K562 (cell line): ENCODE measurements around the gene TPPP. TPM values are rescaled to one million over a fixed set of nuclear protein-coding genes. Genes with fewer than 3 reads are reported as not detected.
A peak's percentile ranks its signal among the peaks of the same experiment; 100 is the strongest.

Experiments
- BHLHE40 ChIP-seq: IDR thresholded peaks from 2 replicates; pipeline ENCODE4 v1.6.1; 2011; ENCODE audit warnings: low read length, improper control_type of control experiment
- C11orf30 ChIP-seq: fragments of 450-650 bp; IDR thresholded peaks from 2 replicates; pipeline ENCODE4 v1.6.1; 2016; ENCODE audit warnings: low read depth, mild to moderate bottlenecking
- CBFA2T3 ChIP-seq: fragments of 450-650 bp; IDR thresholded peaks from 2 replicates; pipeline ENCODE4 v1.6.1; 2017
- EHMT2 ChIP-seq: fragments of 450-650 bp; IDR thresholded peaks from 2 replicates; pipeline ENCODE4 v1.6.1; 2018; ENCODE audit warnings: antibody characterized with exemption
- GATAD2B ChIP-seq: fragments of 450-650 bp; IDR thresholded peaks from 2 replicates; pipeline ENCODE4 v1.6.1; 2017; ENCODE audit warnings: mild to moderate bottlenecking, borderline replicate concordance
- HNRNPLL ChIP-seq: fragments of 200-400 bp; formaldehyde crosslinking; IDR thresholded peaks from 2 replicates; pipeline ENCODE4 v1.6.1; 2017; ENCODE audit warnings: low read length, low read depth, mild to moderate bottlenecking; ENCODE audit not compliant: poor library complexity, severe bottlenecking
- HSF4 ChIP-seq: fragments of 250-450 bp; sonication (Bioruptor Pico); IDR thresholded peaks from 2 replicates; pipeline ENCODE4 v2.1.2; 2022; ENCODE audit warnings: mild to moderate bottlenecking, moderate library complexity, borderline replicate concordance
- KLF10 ChIP-seq: fragments of 250-450 bp; sonication (Bioruptor Pico); IDR thresholded peaks from 2 replicates; pipeline ENCODE4 v1.6.1; 2021; ENCODE audit warnings: matching md5 sums
- MIER1 ChIP-seq: fragments of 450-650 bp; IDR thresholded peaks from 2 replicates; pipeline ENCODE4 v1.6.1; 2016; ENCODE audit warnings: antibody characterized with exemption, mild to moderate bottlenecking, low read depth
- MITF ChIP-seq: IDR thresholded peaks from 2 replicates; pipeline ENCODE4 v1.6.1; 2014; ENCODE audit warnings: antibody characterized with exemption
- NFYB ChIP-seq: IDR thresholded peaks from 2 replicates; pipeline ENCODE4 v1.6.1; 2011; ENCODE audit warnings: mild to moderate bottlenecking, moderate library complexity; ENCODE audit not compliant: insufficient read length; ENCODE audit errors: extremely low read depth
- RBM39 ChIP-seq: fragments of 200-400 bp; formaldehyde crosslinking; optimal IDR thresholded peaks from 2 replicates; pipeline ENCODE3; 2018; ENCODE audit warnings: low read depth, low read length
- SETDB1 ChIP-seq: IDR thresholded peaks from one replicate; pipeline ENCODE4 v1.6.1; 2012; ENCODE audit warnings: low read length, control low read depth, inconsistent platforms
- SMAD2 ChIP-seq: fragments of 150-350 bp; IDR thresholded peaks from 2 replicates; pipeline ENCODE4 v1.6.1; 2014; ENCODE audit warnings: low read depth, mild to moderate bottlenecking, low read length
- WHSC1 ChIP-seq: IDR thresholded peaks from one replicate; pipeline ENCODE4 v1.6.1; 2012; ENCODE audit warnings: low read length, control low read depth, inconsistent platforms
- ZFX ChIP-seq: sonication (generic); formaldehyde crosslinking; IDR thresholded peaks from 2 replicates; pipeline ENCODE4 v1.8.0; 2022; ENCODE audit warnings: mild to moderate bottlenecking, missing genetic modification reagents, moderate library complexity
- ZNF384 ChIP-seq: IDR thresholded peaks from 2 replicates; pipeline ENCODE4 v1.6.1; 2012; ENCODE audit warnings: low read depth, low read length, improper control_type of control experiment
- ZNF79 ChIP-seq: fragments of 250-450 bp; sonication (Bioruptor Pico); IDR thresholded peaks from 2 replicates; pipeline ENCODE4 v1.4.0; 2020; ENCODE audit warnings: low read depth, mild to moderate bottlenecking, moderate library complexity
- polyA plus RNA-seq, 8 experiments: library from polyadenylated mRNA; depleted of rRNA in 4 of 8; stranded (reverse) in 5 of 8; unstranded in 3 of 8; fragments of >200 nt; fragmentation: Nextera tagmentation in 2 of 8; fragmentation: Illumina TruSeq in 1 of 8; extraction: Ambion mirVana in 2 of 8; extraction: Trizol in 1 of 8; gene quantifications; 2 replicates each; pipeline versions ENCODE4 v1.2.1 to v1.2.3, GENCODE V29; 2011 to 2014; ENCODE audit warnings: inconsistent platforms in 1 of 8, missing spikeins in 1 of 8
- total RNA-seq, 7 experiments: library from RNA; depleted of rRNA in 6 of 7; stranded (reverse); fragments of >200 nt in 6 of 7; fragmentation: Illumina TruSeq in 2 of 7; extraction: Trizol in 2 of 7; gene quantifications; 2 replicates each; pipeline versions ENCODE4 v1.2.1 to v1.2.3, GENCODE V29; 2011 to 2021; ENCODE audit warnings: low replicate concordance in 1 of 7
- TF ChIP-seq, protein P1 (sequence below), 2 experiments: fragments of 250-450 bp in 1 of 2; fragments of 450-650 bp in 1 of 2; sonication (Bioruptor Pico) in 1 of 2; IDR thresholded peaks; 2 replicates each; pipeline versions ENCODE4 v1.6.1 to v1.8.0; 2016 to 2021; ENCODE audit warnings: mild to moderate bottlenecking in 2 of 2, moderate library complexity in 2 of 2, missing compliant biosample characterization in 1 of 2, missing genetic modification characterization in 1 of 2
- TF ChIP-seq, protein P2 (sequence below): fragments of 450-650 bp; formaldehyde crosslinking; IDR thresholded peaks from 2 replicates; pipeline ENCODE4 v1.4.0; 2020; ENCODE audit warnings: mild to moderate bottlenecking
- TF ChIP-seq, protein P3 (sequence below): sonication (generic); formaldehyde crosslinking; IDR thresholded peaks from 2 replicates; pipeline ENCODE4 v1.8.0; 2022; ENCODE audit warnings: mild to moderate bottlenecking, low read depth, missing genetic modification reagents
- TF ChIP-seq, protein P4 (sequence below): fragments of 450-650 bp; IDR thresholded peaks from 2 replicates; pipeline ENCODE4 v1.7.1; 2018; ENCODE audit warnings: mild to moderate bottlenecking, low read depth; ENCODE audit not compliant: partially characterized antibody

Gene TPPP
- total and polyA plus RNA-seq, 9 of the 15 experiments (the other 6 are each of a cell fraction or from before 2014, with no cell fraction given) = 0.01 to 0.07 (median 0.03) TPM; not detected in 6

DNA sequence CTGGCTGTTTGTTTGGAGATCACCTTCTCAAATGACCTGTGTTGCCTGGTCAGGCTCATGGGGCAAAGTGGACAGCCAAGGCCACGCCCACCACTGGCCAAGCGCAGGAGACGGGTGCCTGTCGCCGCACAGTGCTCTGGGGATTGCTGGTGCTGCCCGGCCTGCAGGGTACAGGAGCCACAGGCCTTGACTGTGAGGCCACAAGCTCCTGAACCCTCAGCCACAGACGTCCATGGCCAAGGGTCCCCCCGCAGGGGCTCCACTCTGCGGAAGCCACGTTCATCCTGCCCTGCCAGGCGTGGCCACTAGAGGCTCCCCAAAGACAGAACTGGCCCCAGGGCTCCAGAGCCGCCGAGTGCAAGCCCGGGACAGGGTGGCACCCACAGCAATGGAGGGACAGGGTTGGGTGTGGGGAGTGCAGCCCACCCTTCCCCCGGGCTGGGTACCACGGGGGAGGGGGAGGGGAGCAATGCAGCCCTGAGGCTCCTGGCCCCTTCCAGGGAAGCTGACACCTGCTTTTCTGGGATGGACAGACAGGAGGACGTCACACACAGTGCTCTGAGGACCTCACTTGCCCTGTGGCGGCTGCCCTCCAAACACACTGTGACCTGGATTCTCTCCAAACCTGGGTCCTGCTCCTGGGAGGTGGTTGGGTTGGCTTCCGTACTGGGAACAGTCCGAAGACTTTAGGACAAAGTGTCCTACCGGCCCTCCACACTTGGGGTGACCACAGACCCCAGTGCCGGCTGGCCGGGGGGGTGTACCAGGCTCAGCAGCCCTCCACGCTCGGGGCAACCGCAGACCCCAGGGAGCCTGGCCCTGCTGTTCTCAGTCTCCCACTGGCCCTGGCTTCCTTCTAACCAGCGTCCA lies 21.5 kb downstream of the TPPP start (continued):
- TF ChIP-seq ZFX (CRISPR knock-in tag) = no peak
- TF ChIP-seq BHLHE40 = no peak
- TF ChIP-seq, protein P1, sequence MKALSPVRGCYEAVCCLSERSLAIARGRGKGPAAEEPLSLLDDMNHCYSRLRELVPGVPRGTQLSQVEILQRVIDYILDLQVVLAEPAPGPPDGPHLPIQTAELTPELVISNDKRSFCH (CRISPR knock-in tag; IDR thresholded peaks at IDR 0.05) = no peak
- TF ChIP-seq, protein P1 (tag; IDR thresholded peaks at IDR 0.05) = no peak
- TF ChIP-seq MITF = no peak
- TF ChIP-seq KLF10 (CRISPR knock-in tag) = 0 out of 2 replicates have a peak, but pooled peaks have one; percentile 7
- TF ChIP-seq, protein P2, sequence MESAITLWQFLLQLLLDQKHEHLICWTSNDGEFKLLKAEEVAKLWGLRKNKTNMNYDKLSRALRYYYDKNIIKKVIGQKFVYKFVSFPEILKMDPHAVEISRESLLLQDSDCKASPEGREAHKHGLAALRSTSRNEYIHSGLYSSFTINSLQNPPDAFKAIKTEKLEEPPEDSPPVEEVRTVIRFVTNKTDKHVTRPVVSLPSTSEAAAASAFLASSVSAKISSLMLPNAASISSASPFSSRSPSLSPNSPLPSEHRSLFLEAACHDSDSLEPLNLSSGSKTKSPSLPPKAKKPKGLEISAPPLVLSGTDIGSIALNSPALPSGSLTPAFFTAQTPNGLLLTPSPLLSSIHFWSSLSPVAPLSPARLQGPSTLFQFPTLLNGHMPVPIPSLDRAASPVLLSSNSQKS = no peak
- no peak for TF ChIP-seq SMAD2
- TF ChIP-seq HSF4 (CRISPR knock-in tag) = no peak
- no peak for TF ChIP-seq GATAD2B
- TF ChIP-seq ZNF79 = no peak
- no peak for TF ChIP-seq ZNF384
- TF ChIP-seq NFYB = no peak
- no peak for TF ChIP-seq RBM39
- TF ChIP-seq, protein P3, sequence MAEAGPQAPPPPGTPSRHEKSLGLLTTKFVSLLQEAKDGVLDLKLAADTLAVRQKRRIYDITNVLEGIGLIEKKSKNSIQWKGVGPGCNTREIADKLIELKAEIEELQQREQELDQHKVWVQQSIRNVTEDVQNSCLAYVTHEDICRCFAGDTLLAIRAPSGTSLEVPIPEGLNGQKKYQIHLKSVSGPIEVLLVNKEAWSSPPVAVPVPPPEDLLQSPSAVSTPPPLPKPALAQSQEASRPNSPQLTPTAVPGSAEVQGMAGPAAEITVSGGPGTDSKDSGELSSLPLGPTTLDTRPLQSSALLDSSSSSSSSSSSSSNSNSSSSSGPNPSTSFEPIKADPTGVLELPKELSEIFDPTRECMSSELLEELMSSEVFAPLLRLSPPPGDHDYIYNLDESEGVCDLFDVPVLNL (CRISPR knock-in tag) = no peak
- no peak for TF ChIP-seq MIER1
- TF ChIP-seq EHMT2 = no peak
- TF ChIP-seq HNRNPLL = peak; percentile 16
- TF ChIP-seq WHSC1 = no peak
- no peak for TF ChIP-seq CBFA2T3
- TF ChIP-seq SETDB1 = no peak
- TF ChIP-seq, protein P4, sequence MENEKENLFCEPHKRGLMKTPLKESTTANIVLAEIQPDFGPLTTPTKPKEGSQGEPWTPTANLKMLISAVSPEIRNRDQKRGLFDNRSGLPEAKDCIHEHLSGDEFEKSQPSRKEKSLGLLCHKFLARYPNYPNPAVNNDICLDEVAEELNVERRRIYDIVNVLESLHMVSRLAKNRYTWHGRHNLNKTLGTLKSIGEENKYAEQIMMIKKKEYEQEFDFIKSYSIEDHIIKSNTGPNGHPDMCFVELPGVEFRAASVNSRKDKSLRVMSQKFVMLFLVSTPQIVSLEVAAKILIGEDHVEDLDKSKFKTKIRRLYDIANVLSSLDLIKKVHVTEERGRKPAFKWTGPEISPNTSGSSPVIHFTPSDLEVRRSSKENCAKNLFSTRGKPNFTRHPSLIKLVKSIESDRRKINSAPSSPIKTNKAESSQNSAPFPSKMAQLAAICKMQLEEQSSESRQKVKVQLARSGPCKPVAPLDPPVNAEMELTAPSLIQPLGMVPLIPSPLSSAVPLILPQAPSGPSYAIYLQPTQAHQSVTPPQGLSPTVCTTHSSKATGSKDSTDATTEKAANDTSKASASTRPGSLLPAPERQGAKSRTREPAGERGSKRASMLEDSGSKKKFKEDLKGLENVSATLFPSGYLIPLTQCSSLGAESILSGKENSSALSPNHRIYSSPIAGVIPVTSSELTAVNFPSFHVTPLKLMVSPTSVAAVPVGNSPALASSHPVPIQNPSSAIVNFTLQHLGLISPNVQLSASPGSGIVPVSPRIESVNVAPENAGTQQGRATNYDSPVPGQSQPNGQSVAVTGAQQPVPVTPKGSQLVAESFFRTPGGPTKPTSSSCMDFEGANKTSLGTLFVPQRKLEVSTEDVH = no peak
- TF ChIP-seq C11orf30 = no peak
